ENCODE measurements around the gene PRR12.
"Not testable (repeated sequence)": the region's sequence is repeated elsewhere in the genome, so short reads cannot be mapped to it uniquely, and the experiment has no call there.

The PRR12 gene

GRCh38 chr19:49614096-49614833 lies 23.3 kb downstream of the PRR12 start:
- no peak for DNase-seq (ENCODE audit: low read depth, low spot score)

- DNase-seq (ENCODE audit: low read depth, low spot score) = no peak
Measured at GRCh38 chr19:49615861-49616260, 24.9 kb downstream of the PRR12 start.

GRCh38 chr19:49616532-49616931 lies 25.6 kb downstream of the PRR12 start:
- no peak for DNase-seq (ENCODE audit: low read depth, low spot score)

GRCh38 chr19:49616945-49617344 lies 26.0 kb downstream of the PRR12 start:
- DNase-seq (ENCODE audit: low read depth, low spot score) = no peak

GRCh38 chr19:49617860-49618259 lies 26.9 kb downstream of the PRR12 start:
- DNase-seq (ENCODE audit: low read depth, low spot score) = not testable (repeated sequence)

- DNase-seq (ENCODE audit: low read depth, low spot score) = no peak
Measured at GRCh38 chr19:49624967-49625910, 34.3 kb downstream of the PRR12 start.

GRCh38 chr19:49626226-49626625 lies 35.2 kb downstream of the PRR12 start:
- DNase-seq (ENCODE audit: low read depth, low spot score) = no peak

- DNase-seq (ENCODE audit: low read depth, low spot score) = no peak
Measured at GRCh38 chr19:49629659-49630058, 38.7 kb downstream of the PRR12 start.

- no peak for DNase-seq (ENCODE audit: low read depth, low spot score)
Measured at GRCh38 chr19:49631014-49631588, 40.1 kb downstream of the PRR12 start.

- no peak for DNase-seq (ENCODE audit: low read depth, low spot score)
Measured at GRCh38 chr19:49631610-49632192, 40.7 kb downstream of the PRR12 start.

- no peak for DNase-seq (ENCODE audit: low read depth, low spot score)
Measured at GRCh38 chr19:49632576-49632975, 41.6 kb downstream of the PRR12 start.

GRCh38 chr19:49633273-49633672 lies 42.3 kb downstream of the PRR12 start:
- not testable (repeated sequence) for DNase-seq (ENCODE audit: low read depth, low spot score)

GRCh38 chr19:49635530-49636232 lies 44.7 kb downstream of the PRR12 start:
- no peak for DNase-seq (ENCODE audit: low read depth, low spot score)

- DNase-seq (ENCODE audit: low read depth, low spot score) = no peak
Measured at GRCh38 chr19:49636233-49636932, 45.4 kb downstream of the PRR12 start.

GRCh38 chr19:49637821-49638738 lies 47.1 kb downstream of the PRR12 start:
- no peak for DNase-seq (ENCODE audit: low read depth, low spot score)

- no peak for DNase-seq (ENCODE audit: low read depth, low spot score)
Measured at GRCh38 chr19:49639401-49640112, 48.6 kb downstream of the PRR12 start.

- peak; percentile 100 for DNase-seq (ENCODE audit: low read depth, low spot score)
Measured at GRCh38 chr19:49640113-49640898, 49.3 kb downstream of the PRR12 start, which contains the start of gene RRAS. TSS of gene RRAS (minus strand) at chr19:49640143. CDS start at chr19:49640098, 45 bp downstream.
